Measurements from ENCODE around the gene GSTM3. TPM values are rescaled to one million over a fixed set of nuclear protein-coding genes. Genes with fewer than 3 reads are reported as not detected.

The GSTM3 gene
- total and polyA plus RNA-seq, 2 of the 13 experiments (the other 11 are each of a cell fraction or from before 2014, with no cell fraction given), result 127 to 142 TPM

DNA sequence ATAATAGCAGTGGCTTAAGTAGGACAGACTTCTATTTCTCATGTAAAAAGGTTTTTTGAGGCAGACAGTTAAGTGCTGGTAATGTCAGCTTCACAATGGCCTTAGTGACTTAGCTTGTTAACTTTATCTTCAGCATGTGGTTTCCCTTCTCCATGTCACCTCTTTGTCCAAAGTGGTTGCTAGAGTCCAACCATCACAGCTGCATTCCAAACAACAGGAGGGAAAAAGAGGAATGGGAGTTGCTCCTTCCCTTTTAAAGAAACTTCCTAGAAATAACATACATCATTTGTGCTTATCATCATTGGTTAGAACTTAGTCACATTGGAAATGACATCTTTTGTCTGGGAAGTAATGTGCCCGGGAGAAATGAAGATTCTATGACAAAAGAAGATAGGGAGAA lies 18.9 kb downstream of the GSTM3 start (continued):
- no peak for TF ChIP-seq TFDP2 (CRISPR knock-in tag; IDR thresholded peaks at IDR 0.05)

DNA sequence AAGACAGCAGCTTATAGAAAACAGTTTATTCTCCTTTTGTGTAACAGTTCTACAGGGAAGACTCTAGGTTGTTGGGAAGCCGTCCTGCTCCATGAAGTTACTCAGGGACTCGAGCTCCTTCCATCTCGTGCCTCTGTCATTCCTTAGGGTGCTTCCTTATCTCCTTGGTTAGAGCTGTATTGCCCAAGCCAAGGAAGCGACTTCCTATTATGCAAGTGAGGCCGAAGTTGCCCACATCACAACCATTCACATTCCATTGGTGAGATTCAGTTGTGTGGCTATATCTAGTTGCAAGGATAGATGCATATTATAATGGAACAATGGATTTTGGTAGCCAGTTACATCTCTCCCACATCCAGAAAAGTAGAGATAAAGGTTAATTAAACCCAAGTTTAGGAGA lies 19.8 kb downstream of the GSTM3 start:
- WGBS (ENCODE audit: low lambda C conversion rate), result 22% methylated on average over 5 of the region's 5 CpGs
- ChIA-PET CTCF (ENCODE audit: low intra/inter-chr PET ratio, low total read pairs) (no interaction called here), POLR2A (no interaction called here)
- Histone ChIP-seq H3K36me3 (replicated peaks in 1 of 2; ENCODE audit: control insufficient read depth in 1 of 2, insufficient read depth in 2 of 2, low read length in 2 of 2) (no peaks in the 10 kb centered on the region), H3K9ac (ENCODE audit: insufficient read depth, low read depth, low read length) (no peak overlapping the region), H3K4me3 (replicated peaks in 1 of 3; ENCODE audit: insufficient read depth in 1 of 3, low read depth in 2 of 3, low read length in 3 of 3) (no peak overlapping the region), H3K27me3 (ENCODE audit: control insufficient read depth in 1 of 2, insufficient read depth in 2 of 2, low read length in 2 of 2) (peaks cover 0 to 16% of the 10 kb centered on the region in 2 experiments; a peak in 2 of 5 replicates), H4K20me1 (ENCODE audit: insufficient read depth, low read length) (no peaks in the 10 kb centered on the region), H3K27ac (ENCODE audit: extremely low read length, insufficient read depth, low read length) (no peak overlapping the region), H3K4me1 (ENCODE audit: insufficient read depth, low read length) (peaks cover 11% of the 10 kb centered on the region), H3K79me2 (ENCODE audit: insufficient read depth, low read length) (no peaks in the 10 kb centered on the region), H3K9me3 (ENCODE audit: low read length) (no peaks in the 10 kb centered on the region), H3K4me2 (ENCODE audit: low read depth, low read length) (no peak overlapping the region), H2AFZ (ENCODE audit: low read length) (no peak overlapping the region)
- in situ Hi-C loops (cut with HindIII; ENCODE audit: extremely low pct_ligation_motif_present, low pct_unique_long_range_greater_than_20kb), result no loop called here
- BruUV-seq (replicated peaks), result no TSS peak
- TF ChIP-seq HMG20A (CRISPR knock-in tag; IDR thresholded peaks at IDR 0.05; ENCODE audit: borderline replicate concordance) (no peak), FOXK2 (IDR thresholded peaks at IDR 0.05) (no peak), ZNF407 (CRISPR knock-in tag; IDR thresholded peaks at IDR 0.05; ENCODE audit: not compliant biosample characterization) (no peak), MXD1 (CRISPR knock-in tag; IDR thresholded peaks at IDR 0.05) (no peak), FOSL2 (CRISPR knock-in tag; IDR thresholded peaks at IDR 0.05) (no peak), TGIF2 (CRISPR knock-in tag; IDR thresholded peaks at IDR 0.05) (no peak), ZNF780A (CRISPR knock-in tag; IDR thresholded peaks at IDR 0.05) (no peak), GFI1 (CRISPR knock-in tag; IDR thresholded peaks at IDR 0.05; ENCODE audit: borderline replicate concordance) (no peak)
- ATAC-seq (no peak), DNase-seq (ENCODE audit: low spot score) (no peak), FAIRE-seq (no peak)
- intact Hi-C loops (cut with micrococcal nuclease; ENCODE audit: unreplicated experiment), result no loop called here

Measured in HepG2 (cell line).